Hepatocyte (in vitro differentiated cells): Measurements from ENCODE around the gene SCD5. TPM values are rescaled to one million over a fixed set of nuclear protein-coding genes. Genes with fewer than 3 reads are reported as not detected.
A peak's percentile ranks its signal among the peaks of the same experiment; 100 is the strongest.

ENCODE experiments used
- DNase-seq: peaks from one replicate; pipeline ENCODE4 v3.0.0-alpha.2; 2016; ENCODE audit warnings: low spot score
- H2AFZ ChIP-seq: fragments of 200-600 bp; sonication (generic); 2 replicates; pipeline ENCODE4 v1.6.0; 2016; ENCODE audit warnings: antibody characterized with exemption, mild to moderate bottlenecking
- H3K27ac ChIP-seq: fragments of 200-600 bp; sonication (generic); 2 replicates; pipeline ENCODE4 v1.5.1; 2016; ENCODE audit warnings: mild to moderate bottlenecking
- H3K27me3 ChIP-seq: fragments of 200-600 bp; sonication (generic); 2 replicates; pipeline ENCODE4 v1.6.1; 2016
- H3K36me3 ChIP-seq: fragments of 200-600 bp; sonication (generic); replicated peaks from 2 replicates; pipeline ENCODE4 v1.5.1; 2016; ENCODE audit warnings: low read depth; ENCODE audit not compliant: insufficient read depth
- H3K4me1 ChIP-seq: fragments of 200-600 bp; sonication (generic); 2 replicates; pipeline ENCODE4 v1.5.1; 2016; ENCODE audit warnings: mild to moderate bottlenecking, moderate library complexity; ENCODE audit not compliant: insufficient read depth
- H3K4me2 ChIP-seq: fragments of 200-600 bp; sonication (generic); 2 replicates; pipeline ENCODE4 v1.6.0; 2016
- H3K4me3 ChIP-seq: fragments of 200-600 bp; sonication (generic); 2 replicates; pipeline ENCODE4 v1.5.1; 2016; ENCODE audit warnings: mild to moderate bottlenecking
- H3K79me2 ChIP-seq: fragments of 200-600 bp; sonication (generic); 2 replicates; pipeline ENCODE4 v1.6.0; 2017; ENCODE audit warnings: mild to moderate bottlenecking
- H3K9me2 ChIP-seq: fragments of 200-600 bp; sonication (generic); replicated peaks from 2 replicates; pipeline ENCODE4 v1.6.0; 2017; ENCODE audit warnings: mild to moderate bottlenecking; ENCODE audit not compliant: insufficient read depth
- H3K9me3 ChIP-seq: fragments of 200-600 bp; sonication (generic); 2 replicates; pipeline ENCODE4 v1.5.1; 2016; ENCODE audit warnings: low read depth, mild to moderate bottlenecking
- H4K20me1 ChIP-seq: fragments of 200-600 bp; sonication (generic); 2 replicates; pipeline ENCODE4 v1.6.0; 2016; ENCODE audit warnings: mild to moderate bottlenecking; ENCODE audit not compliant: insufficient read depth, poor library complexity, severe bottlenecking
- CTCF ChIP-seq: fragments of 200-600 bp; sonication (generic); IDR thresholded peaks from 2 replicates; pipeline ENCODE4 v1.5.1; 2016; ENCODE audit warnings: antibody characterized with exemption, mild to moderate bottlenecking; ENCODE audit not compliant: poor library complexity
- EZH2 ChIP-seq: fragments of 200-600 bp; sonication (generic); IDR thresholded peaks from 2 replicates; pipeline ENCODE4 v1.6.1; 2016; ENCODE audit warnings: antibody characterized with exemption, mild to moderate bottlenecking, borderline replicate concordance
- EZH2phosphoT487 ChIP-seq: fragments of 200-600 bp; sonication (generic); IDR thresholded peaks from one replicate; pipeline ENCODE4 v1.6.1; 2018; ENCODE audit warnings: antibody characterized with exemption, mild to moderate bottlenecking, low read depth, moderate library complexity; ENCODE audit not compliant: unreplicated experiment, severe bottlenecking
- WGBS: methylation state at CpG from one replicate; pipeline ENCODE4 v1.1.6; 2016; ENCODE audit warnings: low lambda C conversion rate; ENCODE audit errors: missing lambda C conversion rate; 5-methylcytosine and 5-hydroxymethylcytosine counted together
- polyA plus RNA-seq: library from polyadenylated mRNA; unstranded; fragments of >200 nt; fragmentation: Nextera tagmentation; extraction: Ambion mirVana; gene quantifications from 2 replicates; pipeline ENCODE4 v1.2.1, GENCODE V29; 2016
- total RNA-seq: library from RNA; depleted of rRNA; stranded (reverse); fragments of >200 nt; gene quantifications from 2 replicates; pipeline ENCODE4 v1.2.3, GENCODE V29; 2014

Gene SCD5
- total and polyA plus RNA-seq, 2 experiments from 2014 or later = 6.4 to 19.2 TPM

- Histone ChIP-seq H3K9me2 (no peaks in the 10 kb centered on the region), H3K27me3 (peaks cover 21% of the 10 kb centered on the region), H3K79me2 (no peaks in the 10 kb centered on the region), H3K27ac (no peak overlapping the region), H3K9me3 (no peaks in the 10 kb centered on the region), H3K4me1 (peaks cover 5% of the 10 kb centered on the region), H3K4me3 (no peak overlapping the region), H3K36me3 (no peaks in the 10 kb centered on the region), H3K4me2 (no peak overlapping the region), H4K20me1 (no peaks in the 10 kb centered on the region), H2AFZ (no peak overlapping the region)
- no peak for DNase-seq
- 96% methylated on average over 4 of the region's 4 CpGs for WGBS
- TF ChIP-seq EZH2phosphoT487 (no peak), EZH2 (no peak), CTCF (no peak)
These were observed 5.2 kb upstream of the SCD5 start for GRCh38 chr4:82803746-82804145.

GRCh38 chr4:82802911-82803310, 4.3 kb upstream of the SCD5 start:
- Histone ChIP-seq H3K4me3 (no peak overlapping the region), H3K9me2 (no peaks in the 10 kb centered on the region)

GRCh38 chr4:82801910-82802521, 3.4 kb upstream of the SCD5 start:
- Histone ChIP-seq H2AFZ (no peak overlapping the region), H3K9me3 (no peaks in the 10 kb centered on the region), H3K9me2 (no peaks in the 10 kb centered on the region), H3K36me3 (no peaks in the 10 kb centered on the region), H3K4me3 (no peak overlapping the region), H4K20me1 (no peaks in the 10 kb centered on the region), H3K4me2 (no peak overlapping the region), H3K79me2 (no peaks in the 10 kb centered on the region), H3K27ac (no peak overlapping the region), H3K27me3 (peaks cover 21% of the 10 kb centered on the region), H3K4me1 (peaks cover 10% of the 10 kb centered on the region)
- no peak for DNase-seq
- WGBS = 77% methylated on average over 3 of the region's 3 CpGs
- TF ChIP-seq CTCF (peak; percentile 49), EZH2 (no peak), EZH2phosphoT487 (no peak)

More at GRCh38 chr4:82802911-82803310, 4.3 kb upstream of the SCD5 start:
- Histone ChIP-seq H3K9me3 (no peaks in the 10 kb centered on the region), H4K20me1 (no peaks in the 10 kb centered on the region), H2AFZ (no peak overlapping the region), H3K27ac (no peak overlapping the region), H3K27me3 (peaks cover 21% of the 10 kb centered on the region), H3K4me1 (peaks cover 5% of the 10 kb centered on the region), H3K36me3 (no peaks in the 10 kb centered on the region), H3K4me2 (no peak overlapping the region), H3K79me2 (no peaks in the 10 kb centered on the region)
- TF ChIP-seq CTCF (no peak), EZH2phosphoT487 (no peak), EZH2 (no peak)
- no peak for DNase-seq
- WGBS = 84% methylated on average over 2 of the region's 2 CpGs
